ENCODE results near the gene DDX19B.
"Not testable (repeated sequence)": the region's sequence is repeated elsewhere in the genome, so short reads cannot be mapped to it uniquely, and the experiment has no call there.

Gene DDX19B

DNA sequence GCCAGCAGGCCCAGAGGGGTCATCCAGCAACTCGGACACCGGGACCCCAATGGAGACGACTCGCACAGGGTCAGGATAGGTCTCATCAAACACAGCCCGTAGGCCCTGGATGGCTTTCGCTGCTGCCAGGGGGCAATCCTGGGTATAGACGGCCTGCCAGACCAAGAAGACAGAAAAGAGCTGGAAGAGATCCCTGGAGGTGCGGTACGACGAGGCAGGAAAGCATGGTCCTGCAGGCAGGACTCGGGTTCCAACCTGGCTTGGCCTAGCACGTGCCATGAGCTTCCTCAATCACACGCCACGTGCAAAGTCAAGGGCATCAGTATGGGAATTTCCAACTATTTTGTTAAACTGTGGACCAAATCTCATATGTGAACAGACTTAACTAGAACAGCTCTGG lies 40.9 kb upstream of the DDX19B start:
- Histone ChIP-seq H3K36me3 (replicated peaks in 1 of 2; ENCODE audit: control insufficient read depth in 2 of 2, insufficient read depth in 2 of 2, low read length in 2 of 2) (peaks cover 73 to 97% of the 10 kb centered on the region in 2 donors), H3K27me3 (ENCODE audit: control insufficient read depth in 3 of 3, insufficient read depth in 3 of 3, low read depth in 1 of 3, low read length in 3 of 3) (no peaks in the 10 kb centered on the region), H2BK12ac (ENCODE audit: low read length) (no peak overlapping the region), H4K91ac (ENCODE audit: low read depth, low read length, poor library complexity) (no peak overlapping the region), H3K4ac (ENCODE audit: low read length) (no peak overlapping the region), H4K8ac (ENCODE audit: low read depth, low read length) (no peak overlapping the region), H2BK15ac (ENCODE audit: low read length) (no peak overlapping the region), H3K79me1 (ENCODE audit: low read depth, low read length) (peaks cover 18% of the 10 kb centered on the region), H3K4me3 (ENCODE audit: low read length in 2 of 2) (no peak overlapping the region), H2AK5ac (ENCODE audit: low read depth, low read length) (no peak overlapping the region), H2AFZ (ENCODE audit: low read length) (no peak overlapping the region), H3K18ac (ENCODE audit: low read length) (no peak overlapping the region), H2BK120ac (ENCODE audit: low read depth, low read length) (no peak overlapping the region), H3K23ac (ENCODE audit: low read depth, low read length, poor library complexity) (no peak overlapping the region), H2BK5ac (ENCODE audit: low read length) (no peak overlapping the region), H3K9me3 (replicated peaks in 1 of 2; ENCODE audit: control insufficient read depth in 2 of 2, insufficient read depth in 1 of 2, low read depth in 1 of 2, low read length in 2 of 2) (no peaks in the 10 kb centered on the region), H3K4me1 (ENCODE audit: control insufficient read depth in 2 of 2, insufficient read depth in 1 of 2, low read depth in 1 of 2, low read length in 2 of 2) (no peaks in the 10 kb centered on the region), H3K27ac (replicated peaks; ENCODE audit: low read length) (no peak overlapping the region), H3K14ac (ENCODE audit: low read length) (no peak overlapping the region), H3K9ac (ENCODE audit: low read depth, low read length, poor library complexity) (peak overlapping the region; percentile 7), H3K4me2 (ENCODE audit: insufficient read depth, low read length, poor library complexity, severe bottlenecking) (no peak overlapping the region)
- no peak for DNase-seq (ENCODE audit: low spot score)
- no CpG with 5 or more reads among the region's 14 CpGs for WGBS, 2 donors (ENCODE audit: extremely low coverage in 2 of 2, insufficient read length in 2 of 2, insufficient replicate concordance in 1 of 2)

DNA sequence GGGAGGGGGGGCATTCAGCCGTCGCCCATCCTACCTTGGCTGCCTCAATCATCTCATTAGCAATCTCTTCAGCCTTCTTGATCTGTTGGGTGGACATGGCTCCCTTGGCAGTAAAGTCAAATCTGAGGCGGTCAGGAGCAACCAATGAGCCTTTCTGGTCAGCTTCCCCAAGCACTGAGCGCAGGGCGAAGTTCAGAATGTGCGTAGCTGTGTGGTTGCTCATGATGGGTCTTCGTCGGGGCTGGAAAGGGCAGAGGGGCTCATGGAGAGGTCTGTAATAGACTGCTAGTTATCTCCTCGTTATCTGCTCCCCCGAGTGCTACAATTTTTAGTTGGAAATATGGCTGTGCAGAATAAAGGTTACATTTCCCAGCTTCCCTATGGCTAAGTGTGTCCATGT lies 40.0 kb upstream of the DDX19B start:
- Histone ChIP-seq H2AK5ac (ENCODE audit: low read depth, low read length) (no peak overlapping the region), H3K36me3 (replicated peaks in 1 of 2; ENCODE audit: control insufficient read depth in 2 of 2, insufficient read depth in 2 of 2, low read length in 2 of 2) (peaks cover 70 to 97% of the 10 kb centered on the region in 2 donors), H2BK15ac (ENCODE audit: low read length) (no peak overlapping the region), H3K14ac (ENCODE audit: low read length) (no peak overlapping the region), H2AFZ (ENCODE audit: low read length) (no peak overlapping the region), H3K9ac (ENCODE audit: low read depth, low read length, poor library complexity) (no peak overlapping the region), H3K9me3 (replicated peaks in 1 of 2; ENCODE audit: control insufficient read depth in 2 of 2, insufficient read depth in 1 of 2, low read depth in 1 of 2, low read length in 2 of 2) (no peaks in the 10 kb centered on the region), H3K4me2 (ENCODE audit: insufficient read depth, low read length, poor library complexity, severe bottlenecking) (no peak overlapping the region), H3K27me3 (ENCODE audit: control insufficient read depth in 3 of 3, insufficient read depth in 3 of 3, low read depth in 1 of 3, low read length in 3 of 3) (no peaks in the 10 kb centered on the region), H3K4ac (ENCODE audit: low read length) (no peak overlapping the region), H2BK120ac (ENCODE audit: low read depth, low read length) (no peak overlapping the region), H3K27ac (replicated peaks; ENCODE audit: low read length) (no peak overlapping the region), H2BK12ac (ENCODE audit: low read length) (no peak overlapping the region), H3K18ac (ENCODE audit: low read length) (no peak overlapping the region), H4K91ac (ENCODE audit: low read depth, low read length, poor library complexity) (no peak overlapping the region), H3K79me1 (ENCODE audit: low read depth, low read length) (peaks cover 16% of the 10 kb centered on the region), H4K8ac (ENCODE audit: low read depth, low read length) (no peak overlapping the region), H2BK5ac (ENCODE audit: low read length) (no peak overlapping the region), H3K23ac (ENCODE audit: low read depth, low read length, poor library complexity) (peak overlapping the region; percentile 65), H3K4me1 (ENCODE audit: control insufficient read depth in 2 of 2, insufficient read depth in 1 of 2, low read depth in 1 of 2, low read length in 2 of 2) (no peaks in the 10 kb centered on the region), H3K4me3 (ENCODE audit: low read length in 2 of 2) (no peak overlapping the region)
- WGBS, 2 donors (ENCODE audit: extremely low coverage in 2 of 2, insufficient read length in 2 of 2, insufficient replicate concordance in 1 of 2), result no CpG with 5 or more reads among the region's 10 CpGs
- DNase-seq (ENCODE audit: low spot score), result no peak

DNA sequence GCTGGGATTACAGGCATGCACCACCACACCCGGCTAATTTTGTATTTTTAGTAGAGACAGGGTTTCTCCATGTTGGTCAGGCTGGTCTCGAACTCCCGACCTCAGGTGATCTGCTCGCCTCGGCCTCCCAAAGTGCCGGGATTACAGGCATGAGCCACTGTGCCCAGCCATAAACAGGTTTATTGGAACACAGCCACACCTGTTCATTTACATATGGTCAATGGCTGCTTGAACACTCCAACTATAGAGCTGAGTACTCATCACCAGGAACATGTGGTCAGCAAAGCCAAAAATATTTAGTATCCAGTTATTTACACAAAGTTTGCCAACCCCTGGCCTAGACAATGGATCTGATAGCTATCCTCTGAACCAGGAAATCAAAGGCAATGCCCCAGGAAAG lies 39.1 kb upstream of the DDX19B start:
- not testable (repeated sequence) for H4K91ac ChIP-seq (ENCODE audit: low read depth, low read length, poor library complexity); H3K4me2 ChIP-seq (ENCODE audit: insufficient read depth, low read length, poor library complexity, severe bottlenecking); H2BK5ac ChIP-seq (ENCODE audit: low read length); H3K14ac ChIP-seq (ENCODE audit: low read length); H2BK12ac ChIP-seq (ENCODE audit: low read length); H2BK120ac ChIP-seq (ENCODE audit: low read depth, low read length); H2AFZ ChIP-seq (ENCODE audit: low read length); H3K27ac ChIP-seq (replicated peaks; ENCODE audit: low read length); H3K23ac ChIP-seq (ENCODE audit: low read depth, low read length, poor library complexity); H4K8ac ChIP-seq (ENCODE audit: low read depth, low read length); H3K4me1 ChIP-seq (ENCODE audit: control insufficient read depth in 2 of 2, insufficient read depth in 1 of 2, low read depth in 1 of 2, low read length in 2 of 2); H3K9me3 ChIP-seq (replicated peaks in 1 of 2; ENCODE audit: control insufficient read depth in 2 of 2, insufficient read depth in 1 of 2, low read depth in 1 of 2, low read length in 2 of 2); H3K4me3 ChIP-seq (ENCODE audit: low read length in 2 of 2); H2BK15ac ChIP-seq (ENCODE audit: low read length); H3K4ac ChIP-seq (ENCODE audit: low read length); H3K18ac ChIP-seq (ENCODE audit: low read length); H2AK5ac ChIP-seq (ENCODE audit: low read depth, low read length); DNase-seq (ENCODE audit: low spot score); H3K9ac ChIP-seq (ENCODE audit: low read depth, low read length, poor library complexity); H3K27me3 ChIP-seq (ENCODE audit: control insufficient read depth in 3 of 3, insufficient read depth in 3 of 3, low read depth in 1 of 3, low read length in 3 of 3)
- WGBS, 2 donors (ENCODE audit: extremely low coverage in 2 of 2, insufficient read length in 2 of 2, insufficient replicate concordance in 1 of 2), result no CpG with 5 or more reads among the region's 6 CpGs
- peaks cover 66 to 97% of the 10 kb centered on the region in 2 donors for H3K36me3 ChIP-seq (replicated peaks in 1 of 2; ENCODE audit: control insufficient read depth in 2 of 2, insufficient read depth in 2 of 2, low read length in 2 of 2)
- peaks cover 16% of the 10 kb centered on the region for H3K79me1 ChIP-seq (ENCODE audit: low read depth, low read length)

DNA sequence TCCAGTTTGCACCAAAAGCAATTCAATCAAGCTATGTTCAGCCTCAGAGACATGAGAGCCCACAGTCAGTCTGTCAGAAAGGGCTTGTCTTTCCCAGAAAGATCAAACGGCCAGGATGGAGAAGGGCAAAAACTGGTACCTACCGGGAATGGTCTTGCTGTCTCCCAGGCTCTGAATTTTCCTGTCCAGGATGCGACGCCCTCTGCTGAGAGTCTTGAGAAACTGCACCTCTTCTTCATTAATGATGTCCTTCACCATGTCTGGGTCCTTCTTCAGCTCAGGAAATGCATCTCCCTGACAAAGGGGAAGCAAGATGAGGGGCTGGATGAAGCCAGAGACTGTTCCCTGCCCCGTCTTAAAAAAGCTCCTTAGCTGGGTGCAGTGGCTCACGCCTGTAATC lies 31.5 kb upstream of the DDX19B start:
- Histone ChIP-seq H3K23ac (ENCODE audit: low read depth, low read length, poor library complexity) (no peak overlapping the region), H2AFZ (ENCODE audit: low read length) (no peak overlapping the region), H3K27ac (replicated peaks; ENCODE audit: low read length) (no peak overlapping the region), H2BK120ac (ENCODE audit: low read depth, low read length) (no peak overlapping the region), H3K27me3 (ENCODE audit: control insufficient read depth in 3 of 3, insufficient read depth in 3 of 3, low read depth in 1 of 3, low read length in 3 of 3) (no peaks in the 10 kb centered on the region), H3K9ac (ENCODE audit: low read depth, low read length, poor library complexity) (no peak overlapping the region), H3K4me2 (ENCODE audit: insufficient read depth, low read length, poor library complexity, severe bottlenecking) (no peak overlapping the region), H3K18ac (ENCODE audit: low read length) (no peak overlapping the region), H3K4me3 (ENCODE audit: low read length in 2 of 2) (no peak overlapping the region), H3K4ac (ENCODE audit: low read length) (no peak overlapping the region), H3K36me3 (replicated peaks in 1 of 2; ENCODE audit: control insufficient read depth in 2 of 2, insufficient read depth in 2 of 2, low read length in 2 of 2) (peaks cover 52 to 96% of the 10 kb centered on the region in 2 donors), H2AK5ac (ENCODE audit: low read depth, low read length) (no peak overlapping the region), H2BK12ac (ENCODE audit: low read length) (no peak overlapping the region), H2BK15ac (ENCODE audit: low read length) (no peak overlapping the region), H3K9me3 (replicated peaks in 1 of 2; ENCODE audit: control insufficient read depth in 2 of 2, insufficient read depth in 1 of 2, low read depth in 1 of 2, low read length in 2 of 2) (peaks cover 0 to 2% of the 10 kb centered on the region in 2 donors), H3K14ac (ENCODE audit: low read length) (no peak overlapping the region), H4K8ac (ENCODE audit: low read depth, low read length) (no peak overlapping the region), H3K4me1 (ENCODE audit: control insufficient read depth in 2 of 2, insufficient read depth in 1 of 2, low read depth in 1 of 2, low read length in 2 of 2) (no peaks in the 10 kb centered on the region), H2BK5ac (ENCODE audit: low read length) (no peak overlapping the region), H3K79me1 (ENCODE audit: low read depth, low read length) (no peaks in the 10 kb centered on the region), H4K91ac (ENCODE audit: low read depth, low read length, poor library complexity) (no peak overlapping the region)
- DNase-seq (ENCODE audit: low spot score), result no peak
- WGBS, 2 donors (ENCODE audit: extremely low coverage in 2 of 2, insufficient read length in 2 of 2, insufficient replicate concordance in 1 of 2), result no CpG with 5 or more reads among the region's 6 CpGs

Measured in neuronal stem cell (in vitro differentiated cells).